ENCODE results near the gene BAIAP3. TPM values are rescaled to one million over a fixed set of nuclear protein-coding genes. Genes with fewer than 3 reads are reported as not detected.

The BAIAP3 gene
- total RNA-seq, 6 experiments from 2014 or later: 5.4 to 7.6 (median 5.8) TPM

DNA sequence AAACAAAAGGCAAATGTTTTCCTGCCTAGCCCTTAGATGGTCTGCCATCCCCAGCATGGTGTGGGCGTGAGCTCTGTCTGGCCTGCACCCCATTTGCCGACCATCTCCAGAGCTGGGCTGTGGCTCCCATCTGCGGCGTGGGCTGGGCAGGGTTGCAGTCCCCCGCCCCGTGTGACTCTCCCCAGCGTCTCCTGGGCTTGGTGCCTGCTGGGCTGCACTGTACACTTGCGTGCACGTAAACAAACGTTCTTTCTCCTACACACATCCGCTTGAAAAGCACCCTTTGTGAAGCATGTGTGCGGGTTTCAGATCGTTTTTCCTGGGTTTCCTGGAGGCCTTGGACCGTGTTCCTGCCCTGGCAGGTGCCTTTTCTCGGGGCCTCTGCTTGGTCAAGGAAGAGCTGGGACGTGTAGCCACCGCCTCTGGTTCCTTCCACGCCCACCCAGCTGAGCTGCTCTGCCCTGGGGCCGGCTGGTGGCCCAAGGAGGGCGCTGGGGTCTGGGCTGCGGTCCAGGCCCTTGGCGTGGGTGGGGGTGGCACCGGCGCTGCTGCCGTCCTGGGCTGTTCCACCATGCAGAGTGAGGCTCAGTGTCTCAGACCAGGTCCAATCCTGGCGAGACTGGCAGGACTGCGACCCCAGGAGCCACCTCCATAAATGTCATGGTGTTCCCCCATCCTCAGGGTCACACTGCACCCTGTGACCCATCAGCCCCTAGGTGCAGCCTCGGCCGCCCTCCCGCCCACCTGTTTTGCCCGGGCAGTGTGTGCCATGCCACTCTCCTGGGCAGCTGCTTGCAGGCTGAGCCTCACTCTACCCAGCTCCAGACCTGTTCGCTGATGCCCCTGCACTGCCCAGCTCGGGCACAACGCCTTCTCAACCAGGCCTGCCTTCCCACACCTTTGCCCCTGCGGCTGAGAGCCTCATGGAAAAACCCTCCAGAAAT, 9.9 kb upstream of the BAIAP3 start:
- Histone ChIP-seq H3K9me3 (no peaks in the 10 kb centered on the region), H3K4me1 (no peaks in the 10 kb centered on the region), H3K27ac (no peak overlapping the region), H3K4me3 (no peak overlapping the region), H3K27me3 (no peaks in the 10 kb centered on the region), H3K36me3 (peaks cover 0 to 55% (median 26%) of the 10 kb centered on the region in 4 donors)
- TF ChIP-seq, protein P1, sequence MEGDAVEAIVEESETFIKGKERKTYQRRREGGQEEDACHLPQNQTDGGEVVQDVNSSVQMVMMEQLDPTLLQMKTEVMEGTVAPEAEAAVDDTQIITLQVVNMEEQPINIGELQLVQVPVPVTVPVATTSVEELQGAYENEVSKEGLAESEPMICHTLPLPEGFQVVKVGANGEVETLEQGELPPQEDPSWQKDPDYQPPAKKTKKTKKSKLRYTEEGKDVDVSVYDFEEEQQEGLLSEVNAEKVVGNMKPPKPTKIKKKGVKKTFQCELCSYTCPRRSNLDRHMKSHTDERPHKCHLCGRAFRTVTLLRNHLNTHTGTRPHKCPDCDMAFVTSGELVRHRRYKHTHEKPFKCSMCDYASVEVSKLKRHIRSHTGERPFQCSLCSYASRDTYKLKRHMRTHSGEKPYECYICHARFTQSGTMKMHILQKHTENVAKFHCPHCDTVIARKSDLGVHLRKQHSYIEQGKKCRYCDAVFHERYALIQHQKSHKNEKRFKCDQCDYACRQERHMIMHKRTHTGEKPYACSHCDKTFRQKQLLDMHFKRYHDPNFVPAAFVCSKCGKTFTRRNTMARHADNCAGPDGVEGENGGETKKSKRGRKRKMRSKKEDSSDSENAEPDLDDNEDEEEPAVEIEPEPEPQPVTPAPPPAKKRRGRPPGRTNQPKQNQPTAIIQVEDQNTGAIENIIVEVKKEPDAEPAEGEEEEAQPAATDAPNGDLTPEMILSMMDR (IDR thresholded peaks at IDR 0.05): no peak
- no peak for TF ChIP-seq POLR2A (IDR thresholded peaks at IDR 0.05)
- intact Hi-C loops (cut with DNase I): no loop called here
- DNase-seq: no peak
- ATAC-seq: no peak
- 78% methylated on average over 6 of the region's 35 CpGs for WGBS (ENCODE audit: insufficient coverage, low coverage, low lambda C conversion rate, missing lambda C conversion rate)

DNA sequence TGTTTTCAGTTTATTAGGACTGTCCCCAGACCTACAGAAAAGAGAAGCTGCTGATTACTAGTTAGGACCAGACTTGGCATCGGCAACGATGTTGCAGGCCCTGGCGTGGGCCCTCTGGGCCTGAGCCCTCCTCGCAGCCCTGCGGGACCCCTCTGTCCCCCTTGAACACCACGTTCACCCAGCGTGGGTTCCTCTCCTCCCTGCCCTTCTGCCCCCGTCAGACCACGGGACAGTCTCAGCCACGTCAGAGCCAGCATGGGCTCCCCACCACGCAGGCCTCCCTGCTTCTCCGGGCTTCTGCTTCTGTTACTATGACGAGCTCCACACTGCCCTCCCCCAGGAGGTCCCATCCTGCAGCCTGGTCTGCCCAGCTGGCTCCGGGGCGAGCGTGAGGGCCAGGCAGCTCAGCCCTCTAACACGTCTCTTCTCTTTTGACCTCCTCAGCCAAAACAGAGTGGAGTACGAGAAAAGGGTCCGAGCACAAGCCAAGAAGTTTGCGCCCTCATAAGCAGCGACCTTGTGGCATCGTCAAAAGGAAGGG, 9.1 kb upstream of the BAIAP3 start:
- TF ChIP-seq POLR2A (IDR thresholded peaks at IDR 0.05): no peak
- TF ChIP-seq, protein P1 (IDR thresholded peaks at IDR 0.05): no peak

DNA sequence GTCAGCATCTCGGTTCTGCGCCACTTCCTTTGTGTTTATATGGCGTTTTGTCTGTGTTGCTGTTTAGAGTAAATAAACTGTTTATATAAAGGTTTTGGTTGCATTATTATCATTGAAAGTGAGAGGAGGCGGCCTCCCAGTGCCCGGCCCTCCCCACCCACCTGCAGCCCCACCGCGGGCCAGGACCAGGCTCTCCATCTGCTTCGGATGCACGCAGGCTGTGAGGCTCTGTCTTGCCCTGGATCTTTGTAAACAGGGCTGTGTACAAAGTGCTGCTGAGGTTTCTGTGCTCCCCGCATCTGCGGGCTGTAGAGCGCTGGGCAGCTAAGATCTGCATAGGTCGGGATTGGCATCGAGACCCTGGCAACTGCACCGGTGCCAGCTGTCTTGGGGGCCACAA, 8.2 kb upstream of the BAIAP3 start:
- intact Hi-C loops (cut with DNase I): no loop called here
- H3K36me3 ChIP-seq: peaks cover 0 to 38% (median 13%) of the 10 kb centered on the region in 4 donors
- WGBS (ENCODE audit: insufficient coverage, low coverage, low lambda C conversion rate, missing lambda C conversion rate): 82% methylated on average over 7 of the region's 15 CpGs

More for the DNA sequence above, 9.1 kb upstream of the BAIAP3 start:
- intact Hi-C loops (cut with DNase I): no loop called here
- no peak overlapping the region for H3K4me3 ChIP-seq
- no peak for DNase-seq
- no peak for ATAC-seq
- H3K27me3 ChIP-seq: no peaks in the 10 kb centered on the region
- WGBS (ENCODE audit: insufficient coverage, low coverage, low lambda C conversion rate, missing lambda C conversion rate): 73% methylated on average over 15 of the region's 22 CpGs
- no peak overlapping the region for H3K27ac ChIP-seq
- H3K9me3 ChIP-seq: no peaks in the 10 kb centered on the region
- peaks cover 0 to 47% (median 19%) of the 10 kb centered on the region in 4 donors for H3K36me3 ChIP-seq
- H3K4me1 ChIP-seq: no peaks in the 10 kb centered on the region

DNA sequence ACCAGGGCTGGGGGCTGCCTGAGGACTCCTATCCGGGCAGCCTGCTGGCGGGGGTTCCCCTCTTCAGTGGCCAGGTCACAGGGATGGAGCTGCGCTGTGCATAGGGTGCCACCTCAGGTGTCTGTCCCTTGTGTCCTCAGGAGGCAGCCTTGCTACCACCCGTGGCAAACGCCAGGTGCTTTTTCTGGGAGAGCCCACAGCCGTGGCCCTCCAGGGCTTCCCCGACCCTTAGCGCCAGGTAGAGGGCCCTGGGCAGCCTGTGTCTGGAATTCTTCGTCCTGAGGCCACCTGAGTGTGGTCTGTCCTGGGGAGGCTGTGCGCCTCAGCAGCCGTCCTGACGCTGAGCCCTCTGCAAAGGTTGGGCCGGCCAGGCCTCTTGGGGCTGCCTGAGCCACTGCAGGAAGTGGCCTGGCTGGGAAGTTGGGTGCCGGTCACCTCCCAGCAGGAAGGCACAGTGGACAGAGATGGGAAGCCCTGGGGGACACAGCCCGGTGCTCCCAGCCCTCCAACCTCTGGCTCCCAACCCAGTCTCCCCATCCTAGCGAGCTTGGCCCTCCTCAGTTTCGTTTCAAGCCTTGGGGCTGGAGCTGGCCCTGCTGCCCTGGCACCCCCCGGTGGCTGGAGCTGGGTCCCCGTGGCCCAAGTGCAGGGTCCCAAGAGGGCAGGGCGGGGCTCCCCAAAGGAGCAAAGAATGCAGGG, 7.6 kb upstream of the BAIAP3 start:
- Histone ChIP-seq H3K4me3 (no peak overlapping the region), H3K36me3 (peaks cover 0 to 33% (median 10%) of the 10 kb centered on the region in 4 donors), H3K9me3 (no peaks in the 10 kb centered on the region), H3K4me1 (no peaks in the 10 kb centered on the region), H3K27ac (no peak overlapping the region), H3K27me3 (no peaks in the 10 kb centered on the region)
- intact Hi-C loops (cut with DNase I): no loop called here
- DNase-seq (no peak), ATAC-seq (peak in 3 of 4 donors; percentile 5 to 20 (median 18))
- 20% methylated on average over 1 of the region's 20 CpGs for WGBS (ENCODE audit: insufficient coverage, low coverage, low lambda C conversion rate, missing lambda C conversion rate)
- no peak for TF ChIP-seq POLR2A (IDR thresholded peaks at IDR 0.05)
- TF ChIP-seq, protein P1 (IDR thresholded peaks at IDR 0.05): no peak

More for the DNA sequence above, 8.2 kb upstream of the BAIAP3 start:
- Histone ChIP-seq H3K4me1 (no peaks in the 10 kb centered on the region), H3K27ac (no peak overlapping the region), H3K4me3 (no peak overlapping the region), H3K9me3 (no peaks in the 10 kb centered on the region), H3K27me3 (no peaks in the 10 kb centered on the region)
- DNase-seq (no peak), ATAC-seq (no peak)
- TF ChIP-seq, protein P1 (IDR thresholded peaks at IDR 0.05): no peak
- TF ChIP-seq POLR2A (IDR thresholded peaks at IDR 0.05): no peak

Data from right lobe of liver (tissue), 6 donors.